H54 (cell line): ENCODE measurements around the gene RBBP4.

ENCODE experiments used
- DNase-seq: peaks from one replicate; pipeline ENCODE4 v3.0.0; 2011; ENCODE audit warnings: low spot score, mixed read lengths; ENCODE audit not compliant: insufficient read length
- FAIRE-seq: peaks from 3 replicates; lab custom pipeline; 2011; peaks lifted over from hg19 to GRCh38; lab: Jason Lieb, UNC
- POLR2A ChIP-seq: IDR thresholded peaks from 2 replicates; pipeline ENCODE4 v1.6.1; 2011; ENCODE audit warnings: low read depth, mild to moderate bottlenecking, low read length

Gene RBBP4

DNA sequence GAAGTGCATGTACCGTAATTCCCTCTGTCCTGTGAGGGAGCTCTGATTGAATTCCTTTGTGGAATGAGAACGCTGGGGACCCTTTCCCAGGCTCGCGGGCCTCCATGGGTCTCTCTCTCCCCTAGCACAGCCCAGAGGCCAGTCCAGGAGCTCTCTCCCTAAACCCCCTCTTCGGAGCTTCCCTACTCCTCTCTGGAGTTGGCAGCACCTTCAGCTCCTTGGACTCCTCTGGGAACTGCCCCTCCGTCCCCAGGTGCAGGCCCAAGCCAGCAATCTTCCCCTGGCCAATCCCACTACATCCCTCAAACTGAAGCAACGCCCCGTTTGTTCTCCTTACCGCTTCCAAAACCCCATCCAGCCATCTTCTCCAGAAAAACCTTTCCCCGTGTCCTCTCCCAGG, 62.1 kb downstream of the RBBP4 start:
- DNase-seq (no peak), FAIRE-seq (no peak)
- TF ChIP-seq POLR2A = no peak

DNA sequence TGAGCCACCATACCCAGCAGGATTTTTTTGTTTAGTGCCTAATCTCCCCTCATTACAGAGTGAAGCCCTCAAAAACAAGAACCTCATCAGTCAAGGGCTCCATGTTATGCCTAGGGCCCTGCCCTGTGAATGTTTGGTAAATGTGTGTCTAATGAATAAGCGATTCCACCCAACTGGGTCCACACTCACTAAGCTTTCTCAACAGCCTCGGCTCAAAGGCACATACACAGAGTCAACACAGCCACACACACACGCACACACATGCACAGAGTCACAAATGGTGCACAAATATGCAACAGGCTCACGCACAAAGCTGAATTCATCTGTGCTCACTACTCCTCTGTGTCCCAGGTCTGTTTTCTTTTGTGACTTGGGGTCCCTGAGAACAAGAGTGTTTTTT, 63.3 kb downstream of the RBBP4 start:
- TF ChIP-seq POLR2A = no peak
- FAIRE-seq (no peak), DNase-seq (no peak)

DNA sequence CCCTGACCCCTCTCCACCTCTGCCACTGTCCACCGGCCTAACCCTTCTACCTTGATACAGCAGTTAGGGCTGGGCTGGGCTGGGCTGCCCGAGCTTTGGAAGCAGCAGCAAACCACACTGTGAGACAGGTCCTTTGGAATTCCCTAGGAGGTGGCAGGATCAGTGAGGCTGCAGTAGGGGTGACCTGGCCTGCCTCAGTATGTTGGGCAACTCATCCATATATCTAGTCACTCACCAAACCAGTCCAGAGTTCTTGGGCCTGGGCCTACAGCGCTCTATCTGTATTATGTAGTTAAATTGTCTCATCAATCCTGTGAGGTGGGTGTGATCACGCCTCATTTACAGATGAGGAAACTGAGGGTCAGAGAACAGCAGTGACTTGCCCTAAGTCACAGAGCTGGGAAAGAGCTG, 64.9 kb downstream of the RBBP4 start:
- no peak for TF ChIP-seq POLR2A
- DNase-seq (no peak), FAIRE-seq (no peak)

DNA sequence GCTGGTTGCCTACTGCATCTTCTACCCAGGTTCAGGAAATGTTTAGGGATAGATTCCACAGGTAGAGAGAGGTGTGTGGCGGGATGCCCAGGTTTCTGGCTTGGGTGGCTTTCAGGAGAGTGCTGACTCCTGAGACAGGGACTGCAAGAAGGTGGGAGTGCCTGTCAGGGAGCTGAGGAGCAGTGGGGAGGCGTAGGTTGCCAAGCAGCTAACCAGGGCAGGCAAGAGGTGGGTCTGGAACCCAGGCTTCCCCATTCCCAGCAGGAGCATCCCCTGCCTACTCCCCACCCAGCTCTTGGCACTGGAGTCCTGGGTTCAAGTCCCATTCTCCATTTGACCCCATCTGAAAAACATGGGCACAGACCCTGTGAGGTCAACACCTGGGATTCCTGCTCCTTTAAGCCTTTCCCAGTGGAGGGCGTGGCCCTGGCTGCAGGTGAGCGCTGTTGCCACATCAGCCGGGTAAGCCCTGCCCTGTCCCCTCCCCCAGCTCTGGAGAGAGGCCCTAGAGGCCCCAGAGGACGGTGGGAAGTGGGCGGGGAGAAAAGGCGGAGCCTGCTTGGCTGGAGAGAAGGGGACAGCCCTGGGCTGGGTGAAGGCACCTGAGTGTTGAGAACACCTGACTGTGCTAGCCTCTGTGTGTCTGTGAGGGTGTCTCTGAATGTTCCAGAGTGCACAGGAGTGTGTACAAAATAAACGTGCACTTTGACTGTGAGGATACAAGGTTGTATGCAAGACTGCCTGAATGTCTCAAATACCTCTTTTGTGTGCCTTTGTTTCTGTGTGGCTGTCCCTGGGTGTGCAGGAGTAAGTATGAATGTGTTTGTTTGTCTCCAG, 65.5 kb downstream of the RBBP4 start:
- FAIRE-seq (peak; percentile 6), DNase-seq (no peak)

DNA sequence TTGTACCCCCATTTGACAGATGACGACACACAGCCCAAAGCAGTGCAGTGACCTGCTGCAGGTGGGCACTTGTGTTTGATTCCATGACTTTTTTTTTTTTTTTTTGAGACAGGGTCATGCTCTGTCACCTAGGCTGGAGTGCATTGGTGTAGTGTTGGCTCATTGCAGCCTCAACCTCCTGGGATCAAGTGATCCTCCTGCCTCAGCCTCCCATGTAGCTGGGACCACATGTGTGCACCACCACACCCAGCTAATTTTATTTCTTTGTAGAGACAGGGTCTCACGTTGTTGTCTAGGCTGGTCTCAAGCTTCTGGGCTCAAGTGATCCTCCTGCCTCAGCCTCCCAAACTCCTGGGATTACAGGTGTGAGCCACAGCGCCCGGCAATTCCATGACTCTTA, 66.5 kb downstream of the RBBP4 start:
- no peak for FAIRE-seq
- no peak for TF ChIP-seq POLR2A

More for the DNA sequence above, 65.5 kb downstream of the RBBP4 start:
- TF ChIP-seq POLR2A = no peak

DNA sequence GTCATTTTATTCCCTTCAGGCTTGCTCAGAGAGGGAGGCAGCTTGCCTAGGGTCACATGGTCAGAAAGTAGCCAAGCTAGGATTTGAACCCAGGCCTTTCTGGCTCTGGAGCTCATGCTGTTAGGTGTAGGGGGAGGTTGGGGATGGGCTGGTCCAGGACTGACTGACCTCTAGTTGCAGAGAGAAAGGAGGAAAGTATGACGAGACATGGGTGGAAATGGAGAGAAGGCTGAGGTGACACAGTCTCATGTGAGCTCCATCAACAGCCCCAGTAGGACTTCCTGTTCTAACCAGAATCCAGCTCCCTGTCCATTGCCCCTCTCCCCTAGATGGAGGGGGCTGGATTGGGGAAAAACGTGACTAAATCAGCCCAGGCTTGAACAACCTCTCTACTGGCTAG, 67.0 kb downstream of the RBBP4 start:
- FAIRE-seq (no peak), DNase-seq (no peak)
- TF ChIP-seq POLR2A = no peak

More for the DNA sequence above, 66.5 kb downstream of the RBBP4 start:
- no peak for DNase-seq

DNA sequence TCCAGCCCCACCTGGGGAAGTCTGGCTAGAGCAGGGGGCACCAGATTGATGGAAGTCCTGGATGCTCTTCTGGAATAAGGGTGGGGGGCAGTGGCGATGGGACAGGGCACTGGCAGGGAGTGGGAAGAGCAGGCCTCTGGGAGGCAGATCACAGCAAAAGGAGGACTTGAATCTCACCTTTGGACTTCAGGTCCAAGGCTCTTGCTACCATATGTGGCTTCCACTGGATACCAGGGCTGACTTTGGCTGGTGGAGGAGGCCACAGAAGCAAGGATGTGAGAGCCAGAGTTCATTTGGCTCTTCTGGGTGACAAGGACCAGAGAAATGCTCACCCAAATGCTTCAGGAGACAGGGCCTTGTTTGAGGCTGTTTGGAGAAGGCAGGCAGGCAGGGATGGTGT, 67.5 kb downstream of the RBBP4 start:
- no peak for TF ChIP-seq POLR2A
- no peak for DNase-seq
- no peak for FAIRE-seq

DNA sequence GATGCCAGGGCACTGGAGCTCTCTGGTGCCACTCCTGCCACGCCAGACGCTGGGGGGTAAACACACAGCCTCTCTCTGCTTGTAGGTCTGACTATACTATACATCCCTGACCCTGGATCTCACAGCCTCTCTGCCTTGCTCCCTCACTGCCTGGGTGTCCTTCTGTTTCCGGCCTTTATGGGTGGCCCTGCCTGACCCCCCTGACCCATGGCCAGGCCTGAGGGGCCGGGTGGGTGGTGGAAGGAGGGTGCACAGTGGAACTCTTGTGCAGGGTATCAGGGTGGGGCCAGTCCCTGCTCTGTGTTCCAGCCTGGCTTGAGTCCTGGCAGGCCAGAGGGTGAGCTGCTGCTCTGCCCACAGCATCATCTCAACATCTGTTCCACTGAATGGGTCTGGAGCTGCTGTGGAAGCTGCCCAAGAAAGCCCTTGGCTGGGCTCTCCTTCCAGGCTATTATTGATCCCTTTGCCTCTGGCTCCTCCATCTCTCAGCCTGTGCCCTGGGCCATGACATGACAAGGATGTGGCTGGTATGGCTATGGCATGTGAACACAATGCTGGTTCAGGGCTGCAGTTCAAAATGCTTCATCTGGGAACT, 68.8 kb downstream of the RBBP4 start:
- DNase-seq = no peak
- TF ChIP-seq POLR2A = no peak
- no peak for FAIRE-seq

DNA sequence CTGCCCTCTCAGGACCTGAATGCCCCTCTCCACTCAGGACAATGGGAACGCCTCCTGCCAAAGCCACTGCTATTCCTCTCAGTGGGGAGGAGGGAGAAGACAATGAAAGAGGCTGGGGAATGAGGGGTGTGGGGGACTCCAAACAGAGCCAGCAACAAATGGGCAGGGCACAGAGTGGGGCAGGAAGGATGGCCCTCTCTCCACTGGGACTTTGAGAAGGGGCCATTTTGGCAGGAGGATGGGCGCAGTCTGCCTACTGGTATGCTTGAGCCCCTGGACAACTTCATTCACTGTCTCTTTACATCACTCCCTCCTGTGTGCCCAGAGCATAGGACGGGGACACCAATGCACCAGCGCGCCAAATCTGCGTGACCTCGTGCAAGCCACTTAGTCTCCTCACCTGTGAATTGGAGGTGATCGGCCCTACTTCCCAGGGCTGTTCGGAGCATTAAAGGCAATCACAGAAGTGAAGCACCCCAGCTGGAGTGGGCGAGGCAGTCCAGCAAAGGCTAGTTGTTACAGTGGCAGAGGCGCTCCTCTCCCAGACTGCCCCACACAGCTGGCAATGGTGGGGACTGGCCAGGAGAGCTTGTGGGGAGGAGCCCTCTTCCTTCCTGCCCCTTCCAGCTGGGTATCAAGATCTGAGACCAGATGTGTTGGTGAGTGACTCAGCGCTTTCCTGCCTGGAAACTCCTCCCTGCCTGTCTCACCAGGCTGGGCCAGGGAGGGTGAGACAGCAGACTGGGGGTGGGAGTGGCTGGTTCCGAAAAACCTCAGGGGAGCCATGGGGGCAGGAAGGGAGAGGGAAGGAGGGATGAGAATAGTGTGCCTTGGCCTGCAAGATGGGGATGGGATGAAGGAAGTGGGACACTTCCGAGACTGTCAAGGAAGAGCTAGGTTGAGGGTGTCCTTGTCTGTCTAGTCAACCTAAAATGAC, 73.9 kb downstream of the RBBP4 start:
- peak; percentile 91 for FAIRE-seq

DNA sequence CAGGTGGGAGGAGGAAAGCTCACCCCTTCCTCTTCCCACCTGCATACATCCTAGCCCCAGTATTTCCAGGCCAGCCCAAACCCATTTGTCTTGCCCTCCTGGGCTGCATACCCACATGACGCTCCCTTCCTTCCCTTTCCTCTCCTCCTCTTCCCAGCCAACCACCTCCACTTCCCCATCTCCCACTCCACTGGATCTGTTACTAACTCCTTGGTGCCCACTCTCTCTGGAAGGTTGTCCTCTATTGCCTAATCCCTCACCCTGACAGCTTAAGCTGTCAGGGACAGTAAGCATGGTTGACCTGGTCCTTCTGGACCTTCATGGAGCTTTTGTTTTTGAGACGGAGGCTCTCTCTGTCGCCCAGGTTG, 74.6 kb downstream of the RBBP4 start:
- no peak for DNase-seq

More for the DNA sequence above, 73.9 kb downstream of the RBBP4 start:
- peak; percentile 93 for DNase-seq
- TF ChIP-seq POLR2A = no peak

DNA sequence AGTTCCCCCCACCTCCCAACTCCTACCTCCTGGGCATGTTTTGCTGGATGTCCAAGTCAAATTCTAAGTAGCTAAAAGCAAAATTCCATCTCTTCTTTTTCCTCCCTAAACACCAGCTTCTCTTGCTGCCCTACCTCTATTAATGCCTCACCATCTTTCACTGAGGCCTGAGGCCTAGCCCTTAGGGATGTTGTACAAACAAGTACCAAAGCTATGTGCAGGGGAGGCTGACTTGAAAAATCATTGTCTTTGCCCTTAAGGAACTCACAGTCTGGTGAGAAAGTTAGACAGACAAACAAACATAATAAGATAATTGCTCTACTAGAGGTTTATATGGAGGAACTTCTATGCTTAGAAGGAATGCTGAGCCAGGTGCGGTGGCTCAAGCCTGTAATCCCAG, 76.9 kb downstream of the RBBP4 start:
- TF ChIP-seq POLR2A = no peak
- FAIRE-seq (no peak), DNase-seq (no peak)

More for the DNA sequence above, 74.6 kb downstream of the RBBP4 start:
- no peak for FAIRE-seq
- TF ChIP-seq POLR2A = no peak

DNA sequence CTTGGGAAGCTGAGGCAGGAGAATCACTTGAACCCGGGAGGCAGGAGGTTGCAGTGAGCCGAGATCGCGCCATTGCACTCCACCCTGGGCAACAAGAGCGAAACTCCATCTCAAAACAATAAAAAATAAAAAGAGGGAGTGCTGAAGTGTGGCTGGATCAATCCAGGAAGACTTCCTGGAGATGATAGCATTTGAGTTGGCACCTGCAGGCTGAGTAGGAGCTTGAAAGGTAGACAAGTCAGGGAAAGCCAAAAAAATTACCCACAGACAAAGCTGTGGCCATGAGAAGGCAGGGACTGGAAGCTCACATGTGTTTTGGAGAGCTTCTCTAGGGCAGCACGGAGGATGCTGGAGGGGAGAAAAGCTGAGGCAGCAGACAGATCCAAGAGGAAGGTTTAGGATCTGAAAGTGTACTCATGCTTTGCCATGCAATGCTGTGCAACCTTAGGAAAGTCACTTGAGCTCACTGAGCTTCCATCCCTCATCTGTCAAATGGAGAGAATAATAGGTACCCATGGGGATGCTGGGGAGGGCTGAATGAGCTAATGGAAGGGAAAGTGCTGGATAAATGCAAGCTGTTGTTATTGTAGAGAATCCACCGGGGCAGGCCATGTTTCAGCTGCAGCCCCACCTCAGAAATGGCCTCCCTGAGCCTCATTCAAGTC, 77.5 kb downstream of the RBBP4 start:
- FAIRE-seq = no peak
- DNase-seq = no peak
- no peak for TF ChIP-seq POLR2A
